CD4-positive, alpha-beta T cell treated with Interleukin-17A for 4 hours (primary cell): ENCODE measurements around the gene NAA16.
"Not testable (repeated sequence)": the region's sequence is repeated elsewhere in the genome, so short reads cannot be mapped to it uniquely, and the experiment has no call there.

Experiments used
- DNase-seq: peaks from one replicate; pipeline ENCODE4 v3.0.0-alpha.2; 2020; ENCODE audit warnings: mixed read lengths

Gene NAA16

DNA sequence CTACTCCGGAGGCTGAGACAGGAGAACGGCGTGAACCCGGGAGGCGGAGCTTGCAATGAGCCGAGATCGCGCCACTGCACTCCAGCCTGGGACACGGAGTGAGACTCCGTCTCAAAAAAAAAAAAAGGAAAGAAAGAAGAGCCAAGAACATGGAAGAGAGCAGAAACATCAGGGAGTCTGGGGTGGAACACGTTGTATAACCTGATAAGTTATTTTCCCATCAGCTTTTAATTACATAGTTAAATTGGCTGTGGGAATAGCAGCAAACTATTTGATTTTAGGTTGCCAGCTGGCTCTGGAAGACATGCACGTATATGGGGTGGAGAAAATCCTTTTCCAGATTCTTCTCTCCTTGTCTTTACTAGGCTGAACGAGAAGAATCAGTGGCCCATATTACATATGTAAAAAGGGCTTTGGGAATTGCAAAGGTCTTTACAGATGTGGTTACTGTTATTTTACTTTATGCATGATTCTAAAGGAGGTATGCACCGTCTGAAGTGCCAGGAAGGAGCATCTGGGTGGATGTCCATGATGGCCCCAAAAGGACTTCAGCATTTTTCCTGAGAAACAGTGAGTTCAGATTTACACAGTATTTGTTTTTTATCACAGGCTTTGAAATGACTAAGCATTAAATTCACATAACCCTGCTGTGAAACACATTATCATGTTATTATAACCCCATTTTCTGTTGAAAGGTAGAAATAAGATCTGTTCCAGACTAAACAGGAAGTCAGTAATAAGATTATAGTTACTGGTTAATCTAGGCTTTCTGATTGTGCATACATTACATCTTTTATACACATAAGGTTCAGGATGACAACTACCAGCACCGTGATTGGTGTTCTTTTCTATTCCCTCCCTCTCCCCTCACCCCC lies 4.6 kb upstream of the NAA16 start:
- no peak for DNase-seq

GRCh38 chr13:41307884-41308640 lies 3.0 kb upstream of the NAA16 start:
- DNase-seq, result no peak

DNA sequence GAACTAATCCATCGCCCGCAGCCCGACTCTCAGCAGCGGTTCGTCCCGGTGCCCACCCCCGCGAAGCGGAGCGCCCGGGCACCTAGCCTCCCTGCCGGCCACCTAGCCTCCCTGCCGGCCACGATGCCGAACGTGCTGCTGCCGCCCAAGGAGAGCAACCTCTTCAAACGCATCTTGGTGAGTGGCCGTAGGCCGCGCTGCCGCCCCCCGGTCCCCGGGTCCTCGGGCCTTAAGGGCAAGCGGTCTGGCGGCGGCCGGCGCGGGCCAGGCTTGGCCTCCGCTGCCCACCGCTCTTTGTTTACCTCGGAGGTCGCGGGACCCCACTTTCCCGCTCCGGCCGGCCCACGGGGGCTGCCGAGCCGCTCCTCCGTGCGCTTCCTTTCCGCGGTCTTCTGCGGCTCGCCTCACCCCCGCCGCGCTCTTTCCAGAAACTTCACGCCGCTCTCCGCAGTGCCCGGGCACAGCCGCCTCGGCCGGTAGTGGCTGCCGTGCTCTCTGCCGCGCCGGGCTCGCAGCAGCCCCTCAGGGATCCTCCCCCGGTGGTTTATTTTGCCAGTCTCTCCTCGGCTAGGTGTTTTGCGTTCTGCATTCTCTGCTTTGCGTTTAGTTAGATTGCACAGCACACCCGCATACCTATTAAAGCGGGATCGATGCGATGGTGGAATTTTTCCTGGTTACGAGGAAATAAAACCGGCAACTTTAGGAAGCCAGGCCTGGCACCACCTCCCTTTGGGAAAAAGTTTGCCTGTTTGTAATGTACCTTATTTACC lies 524 bp downstream of the NAA16 start:
- DNase-seq, result peak; percentile 66

DNA sequence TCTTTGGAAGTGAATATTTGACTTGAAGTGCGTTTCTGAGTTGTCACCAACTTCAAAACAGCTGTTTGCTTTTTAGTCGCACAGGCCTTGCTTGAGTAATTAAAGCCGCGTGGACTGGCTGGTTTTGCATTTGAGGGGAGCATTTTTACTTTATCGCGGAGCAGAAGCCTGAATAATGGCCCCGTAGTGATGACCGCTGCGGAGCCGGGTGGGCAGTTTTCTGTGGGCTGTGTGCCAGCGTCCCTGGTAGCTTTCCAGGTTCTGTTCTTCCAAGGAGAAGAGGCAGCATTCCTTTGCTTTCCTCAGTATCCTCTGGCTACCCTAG lies 1.1 kb downstream of the NAA16 start:
- peak; percentile 9 for DNase-seq

DNA sequence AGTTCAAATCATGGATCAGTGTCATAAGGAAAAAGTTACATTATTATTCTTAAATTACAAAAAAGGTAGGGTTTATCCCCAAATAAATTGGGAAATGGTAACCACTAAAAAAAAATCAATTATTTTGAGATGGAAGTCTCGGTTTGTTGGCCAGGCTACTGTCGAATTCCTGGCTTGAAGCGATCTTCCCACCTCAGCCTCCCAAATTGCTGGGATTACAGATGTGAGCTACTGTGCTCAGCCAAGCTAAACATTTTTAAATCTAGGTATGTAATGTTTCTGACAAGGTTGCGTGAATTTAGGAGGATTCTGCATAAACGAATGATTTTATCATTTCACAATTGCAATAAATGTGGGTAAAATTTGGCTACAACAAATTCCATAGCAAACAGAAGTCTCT lies 2.0 kb downstream of the NAA16 start:
- DNase-seq, result no peak

DNA sequence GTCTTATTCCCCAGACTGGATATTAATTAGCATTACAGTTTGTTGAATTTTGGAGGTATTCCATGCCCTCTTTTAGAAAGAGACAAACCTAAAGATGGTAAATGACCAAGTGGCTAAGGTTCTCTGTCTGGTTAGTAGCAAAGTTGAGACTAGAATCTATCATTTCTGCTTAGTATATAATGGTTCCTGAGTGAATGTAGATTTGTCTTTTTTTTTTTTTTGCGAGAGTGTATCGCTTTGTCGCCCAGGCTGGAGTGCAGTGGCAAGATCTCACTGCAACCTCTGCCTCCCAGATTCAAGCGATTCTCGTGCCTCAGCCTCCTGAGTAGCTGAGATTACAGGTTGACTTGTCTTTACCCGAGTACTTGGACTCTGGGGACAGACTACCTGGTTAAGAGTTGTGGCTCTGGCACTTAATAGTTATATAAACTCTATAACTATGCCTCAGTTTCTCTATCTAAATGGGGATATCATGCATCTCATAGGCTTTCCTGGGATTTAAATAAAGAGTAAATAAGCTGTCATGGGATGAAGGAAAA lies 2.7 kb downstream of the NAA16 start:
- DNase-seq, result no peak

DNA sequence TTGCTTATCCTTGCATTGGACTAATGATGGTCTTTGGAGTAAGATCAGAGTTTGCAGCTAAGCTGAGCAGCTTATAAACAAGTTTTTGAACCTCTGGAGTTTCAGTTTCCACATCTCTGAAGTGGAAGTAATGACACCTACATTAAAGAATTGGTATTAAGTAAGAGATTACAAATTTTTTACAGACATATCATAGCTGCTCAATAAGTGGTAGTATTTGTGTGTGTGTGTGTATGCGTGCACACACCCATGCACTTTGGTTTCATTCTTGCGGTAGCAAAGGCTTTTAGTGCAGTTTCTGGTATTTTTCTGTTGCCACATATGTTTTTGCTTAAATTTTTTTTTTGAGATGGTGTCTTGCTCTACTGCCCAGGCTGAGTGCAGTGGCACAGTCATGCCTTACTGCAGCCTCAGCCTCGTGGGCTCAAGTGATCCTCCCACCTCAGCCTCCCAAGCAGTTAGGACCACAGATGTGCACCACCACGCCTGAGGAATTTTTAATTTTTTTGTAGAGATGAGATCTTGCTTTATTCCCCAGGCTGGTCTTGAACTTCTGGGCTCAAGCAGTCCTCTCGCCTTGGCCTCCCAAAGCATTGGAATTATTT lies 4.5 kb downstream of the NAA16 start:
- DNase-seq, result no peak

- no peak for DNase-seq
These were observed 6.2 kb downstream of the NAA16 start for GRCh38 chr13:41317243-41317642.

- DNase-seq, result no peak
These were observed 14.7 kb downstream of the NAA16 start for GRCh38 chr13:41325752-41326151.

DNA sequence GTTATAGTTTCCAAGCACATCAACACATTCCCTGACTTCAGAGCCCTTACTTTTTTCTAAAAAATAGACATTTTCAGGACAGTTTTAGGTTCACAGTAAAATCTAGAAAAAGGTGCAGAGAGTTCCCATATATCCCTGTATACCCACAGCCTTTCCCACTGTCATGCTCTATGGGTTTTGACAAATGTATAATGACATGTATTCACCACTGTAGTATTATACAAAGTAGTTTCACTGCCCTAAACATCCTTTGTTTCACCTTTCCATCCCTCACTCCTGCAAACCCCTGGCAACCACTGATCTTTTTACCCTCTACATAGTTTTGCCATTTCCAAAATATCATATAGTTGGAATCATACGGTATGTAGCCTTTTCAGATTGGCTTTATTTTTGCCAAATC lies 15.6 kb downstream of the NAA16 start:
- no peak for DNase-seq

DNA sequence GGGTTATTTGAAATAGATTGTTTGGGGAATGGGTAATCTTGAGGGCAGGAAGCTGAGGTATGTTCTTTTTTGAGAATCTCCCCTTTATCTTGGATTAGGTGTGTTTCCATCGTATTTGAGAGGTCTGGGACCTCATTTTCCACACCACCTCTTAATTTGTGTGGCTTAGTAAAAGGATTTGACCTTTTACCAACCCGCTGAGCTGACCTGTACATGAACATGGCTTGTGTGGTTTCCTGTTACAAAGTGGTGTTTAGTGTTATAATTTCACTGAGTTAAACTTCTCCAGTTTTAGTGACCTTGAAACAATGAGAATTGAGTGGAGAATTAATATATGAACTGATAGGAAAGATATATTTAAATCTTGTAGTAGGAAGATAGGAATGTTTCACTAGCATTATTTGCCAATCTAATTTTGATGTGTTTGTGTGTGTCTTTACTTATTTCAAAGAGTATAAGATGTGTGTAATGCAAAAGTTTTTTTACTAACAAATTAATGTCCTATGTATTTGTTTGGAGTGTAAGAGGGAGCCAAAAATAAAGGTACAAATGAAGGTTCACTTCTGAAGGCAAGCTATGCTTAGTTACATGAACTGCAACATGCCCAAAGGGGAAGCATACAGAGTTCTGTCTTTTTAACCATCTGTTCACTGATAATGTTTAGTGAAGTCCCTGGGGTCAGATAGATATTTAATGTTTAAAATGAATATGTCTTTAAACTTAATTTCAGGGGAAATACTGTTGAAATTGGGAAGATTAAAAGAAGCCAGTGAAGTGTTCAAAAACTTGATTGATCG lies 17.1 kb downstream of the NAA16 start:
- DNase-seq, result no peak

GRCh38 chr13:41332829-41333228 lies 21.8 kb downstream of the NAA16 start:
- DNase-seq, result no peak

DNA sequence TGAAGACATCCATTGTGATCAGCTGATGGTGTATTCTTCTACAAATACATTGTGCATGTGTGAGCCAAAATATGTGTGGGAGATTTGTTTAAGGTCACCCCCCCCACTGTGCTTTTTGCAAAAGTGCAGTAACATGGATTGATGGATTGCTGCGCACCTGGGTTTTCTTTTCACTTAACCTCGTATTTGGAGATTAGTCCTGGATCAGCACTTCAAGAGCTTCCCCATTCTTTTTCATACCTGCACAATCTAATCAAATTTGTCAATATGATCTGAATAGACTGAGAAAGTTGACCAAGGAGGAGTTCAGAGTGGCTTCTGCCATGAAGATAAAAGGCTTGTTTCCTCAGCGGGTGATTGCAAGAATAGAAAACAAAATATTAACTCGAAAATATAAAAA lies 23.7 kb downstream of the NAA16 start:
- DNase-seq, result no peak

DNA sequence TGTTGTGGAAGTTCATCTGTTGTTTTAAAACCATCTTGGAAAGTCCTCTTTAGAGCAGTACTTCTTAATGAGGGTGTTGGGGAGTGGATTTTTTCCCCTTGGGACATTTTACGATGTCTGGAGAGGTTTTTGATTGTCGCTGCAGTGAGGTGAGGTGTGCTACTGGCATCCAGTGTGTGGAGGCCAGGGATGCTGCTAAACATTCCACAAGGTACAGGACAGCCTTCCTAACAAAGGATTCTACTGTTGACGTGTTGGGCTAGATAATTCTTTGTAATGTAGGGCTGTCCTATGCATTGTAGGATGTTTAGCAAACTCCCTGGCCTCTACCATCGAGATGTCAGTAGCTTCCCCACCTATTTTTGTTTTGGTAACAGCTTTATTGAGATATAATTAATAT lies 33.3 kb downstream of the NAA16 start:
- DNase-seq, result no peak

DNA sequence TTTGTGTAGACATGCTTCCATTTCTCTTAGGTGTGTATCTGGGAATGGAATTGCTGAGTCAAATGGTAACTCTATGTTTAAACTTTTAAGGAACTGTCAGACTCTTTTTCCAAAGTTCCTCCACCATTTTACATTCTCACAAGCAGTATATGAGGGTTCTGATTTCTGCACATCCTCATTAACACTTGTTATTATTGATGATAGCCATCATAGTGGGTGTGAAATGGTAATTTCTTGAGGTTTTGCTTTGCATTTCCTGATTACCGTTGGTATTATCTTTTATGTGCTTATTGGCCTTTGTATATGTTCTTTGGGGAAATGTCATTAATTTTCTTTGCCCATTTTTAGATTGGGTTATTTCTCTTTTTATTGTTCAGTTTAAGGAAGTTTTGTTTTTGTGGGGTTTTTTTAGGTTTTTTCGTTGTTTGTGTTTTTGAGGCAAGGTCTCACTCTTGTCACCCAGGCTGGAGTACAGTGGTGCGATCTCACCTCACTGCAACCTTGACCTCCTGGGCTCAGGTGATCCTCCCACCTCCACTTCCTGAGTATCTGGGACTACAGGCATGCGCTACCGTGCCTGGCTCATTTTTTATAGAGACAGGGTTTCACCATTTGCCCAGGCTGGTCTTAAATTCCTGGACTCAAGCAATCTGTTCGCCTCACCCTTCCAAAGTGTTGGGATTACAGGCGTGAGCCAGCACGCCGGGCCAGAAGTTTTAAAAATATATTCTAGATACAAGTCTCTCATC lies 34.3 kb downstream of the NAA16 start:
- DNase-seq, result no peak

DNA sequence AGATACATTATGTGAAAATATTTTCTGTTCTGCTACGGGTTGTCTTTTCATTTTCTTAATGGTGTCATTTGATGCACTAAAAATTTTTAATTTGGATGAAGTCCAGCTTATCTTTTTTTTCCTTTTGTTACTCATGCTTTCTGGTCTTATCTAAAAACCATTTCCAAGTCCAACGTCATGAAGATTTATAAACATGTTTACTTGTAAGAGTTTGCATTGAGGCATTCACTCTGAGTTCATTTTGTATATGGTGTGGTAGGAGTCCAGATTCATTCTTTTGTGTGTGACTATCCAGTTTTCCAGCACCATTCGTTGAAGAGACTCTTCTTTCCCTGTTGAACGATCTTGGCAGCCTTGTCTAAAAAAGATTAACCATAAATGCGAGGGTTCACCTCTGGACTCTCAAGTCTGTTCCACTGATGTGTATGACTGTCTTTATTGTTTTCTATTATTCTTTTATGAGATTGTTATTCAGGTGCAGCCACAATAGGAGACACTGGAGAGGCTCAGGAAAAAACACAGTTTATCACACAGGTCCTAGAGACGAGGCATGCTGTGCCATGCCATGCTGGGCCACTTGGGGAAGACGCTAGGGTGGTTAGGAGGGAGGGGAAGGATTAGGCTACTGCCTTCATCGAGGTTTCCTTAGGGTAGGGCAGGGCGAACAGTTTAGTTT lies 35.0 kb downstream of the NAA16 start:
- DNase-seq, result no peak

DNA sequence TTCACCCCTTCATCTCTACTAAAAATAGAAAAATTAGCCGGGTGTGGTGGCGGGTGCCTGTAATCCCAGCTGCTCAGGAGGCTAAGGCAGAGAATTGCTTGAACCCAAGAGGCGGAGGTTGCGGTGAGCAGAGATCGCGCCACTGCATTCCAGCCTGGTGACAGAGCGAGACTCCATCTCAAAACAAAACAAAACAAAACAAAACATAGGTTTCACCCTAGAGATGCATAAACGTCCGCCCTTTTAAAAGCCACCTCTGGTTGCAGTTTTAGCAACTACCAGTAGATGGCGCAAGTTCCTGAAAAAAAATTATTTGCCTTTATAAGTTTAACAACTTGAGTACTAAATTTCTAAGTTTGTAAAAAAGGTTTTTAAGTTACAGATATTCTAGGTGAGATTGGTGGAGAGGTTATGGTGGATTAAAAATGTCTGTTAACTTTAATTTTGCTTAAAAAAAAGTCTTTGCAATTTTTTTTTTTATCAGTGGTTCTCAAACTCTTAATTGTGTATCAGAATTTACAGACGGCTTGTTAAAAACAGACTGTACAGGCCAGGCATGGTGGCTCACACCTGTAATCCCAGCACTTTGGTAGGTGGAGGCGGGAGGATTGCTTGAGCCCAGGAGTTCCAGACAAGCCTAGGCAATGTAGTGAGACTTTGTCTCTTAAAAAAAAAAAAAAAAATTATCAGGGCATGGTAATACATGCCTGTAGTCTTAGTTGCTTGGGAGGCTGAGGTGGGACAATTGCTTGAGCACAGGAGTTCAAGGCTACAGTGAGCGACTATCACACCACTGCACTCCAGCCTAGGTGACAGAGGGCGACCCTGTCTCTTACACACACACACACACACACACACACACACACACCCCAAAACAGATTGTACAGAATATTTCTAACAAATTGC lies 42.1 kb downstream of the NAA16 start:
- DNase-seq, result peak; percentile 62

DNA sequence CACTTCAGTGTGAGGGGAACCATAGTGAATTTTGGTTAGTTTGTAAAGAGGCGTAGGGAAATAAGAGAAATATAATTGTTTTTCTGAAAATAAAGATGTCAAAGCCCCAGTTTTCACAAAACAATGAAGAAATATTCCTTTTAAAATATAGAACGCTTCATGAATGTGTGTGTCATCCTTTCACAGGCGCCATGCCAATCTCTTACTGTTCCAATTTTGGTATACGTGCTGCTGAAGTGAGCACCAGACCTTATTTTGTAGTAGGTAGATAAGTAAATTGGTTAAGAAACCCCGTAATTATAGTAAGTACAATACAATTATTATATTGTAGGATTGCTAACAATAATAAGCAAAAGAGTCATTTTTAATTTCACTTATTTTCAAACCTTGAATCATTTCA lies 43.3 kb downstream of the NAA16 start:
- DNase-seq, result no peak

DNA sequence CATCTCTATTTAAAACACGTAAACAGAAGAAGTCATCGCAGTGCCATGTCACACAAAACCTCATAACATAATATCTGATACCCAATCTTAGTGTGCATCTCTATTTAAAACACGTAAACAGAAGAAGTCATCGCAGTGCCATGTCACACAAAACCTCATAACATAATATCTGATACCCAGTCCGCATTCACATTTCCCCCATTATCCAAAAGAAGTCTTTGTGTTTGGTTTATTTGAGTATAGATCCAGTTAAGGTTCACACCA lies 45.2 kb downstream of the NAA16 start:
- not testable (repeated sequence) for DNase-seq

DNA sequence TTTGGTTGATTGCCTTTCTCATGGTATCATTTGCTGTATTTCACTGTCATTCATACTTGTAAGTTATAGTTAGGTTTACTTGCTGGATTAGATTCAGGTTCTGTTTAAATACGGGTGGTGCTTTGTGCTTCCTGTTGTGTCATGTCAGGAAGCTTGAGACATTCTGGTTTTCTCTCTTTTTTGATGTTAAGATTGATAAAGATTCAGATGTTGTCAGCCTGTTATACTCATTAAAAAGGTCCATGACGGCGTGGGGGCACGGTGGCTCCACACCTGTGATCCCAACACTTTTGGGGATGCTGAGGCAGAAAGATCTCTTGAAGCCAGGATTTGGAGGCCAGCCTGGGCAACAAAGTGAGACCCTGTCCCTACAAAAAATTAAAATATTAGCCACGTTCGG lies 45.7 kb downstream of the NAA16 start:
- DNase-seq, result peak; percentile 68
